ENCODE data around the gene GRM4.

Gene GRM4

GRCh38 chr6:33991610-33992009 is 154.3 kb downstream of the GRM4 start:
- H3K4me3 ChIP-seq (ENCODE audit: low read depth, low read length): no peak overlapping the region
- in situ Hi-C loops (cut with HindIII; ENCODE audit: low sequenced_read_pairs): no loop called here
- DNase-seq (ENCODE audit: low read depth): no peak
- TF ChIP-seq, protein P1, sequence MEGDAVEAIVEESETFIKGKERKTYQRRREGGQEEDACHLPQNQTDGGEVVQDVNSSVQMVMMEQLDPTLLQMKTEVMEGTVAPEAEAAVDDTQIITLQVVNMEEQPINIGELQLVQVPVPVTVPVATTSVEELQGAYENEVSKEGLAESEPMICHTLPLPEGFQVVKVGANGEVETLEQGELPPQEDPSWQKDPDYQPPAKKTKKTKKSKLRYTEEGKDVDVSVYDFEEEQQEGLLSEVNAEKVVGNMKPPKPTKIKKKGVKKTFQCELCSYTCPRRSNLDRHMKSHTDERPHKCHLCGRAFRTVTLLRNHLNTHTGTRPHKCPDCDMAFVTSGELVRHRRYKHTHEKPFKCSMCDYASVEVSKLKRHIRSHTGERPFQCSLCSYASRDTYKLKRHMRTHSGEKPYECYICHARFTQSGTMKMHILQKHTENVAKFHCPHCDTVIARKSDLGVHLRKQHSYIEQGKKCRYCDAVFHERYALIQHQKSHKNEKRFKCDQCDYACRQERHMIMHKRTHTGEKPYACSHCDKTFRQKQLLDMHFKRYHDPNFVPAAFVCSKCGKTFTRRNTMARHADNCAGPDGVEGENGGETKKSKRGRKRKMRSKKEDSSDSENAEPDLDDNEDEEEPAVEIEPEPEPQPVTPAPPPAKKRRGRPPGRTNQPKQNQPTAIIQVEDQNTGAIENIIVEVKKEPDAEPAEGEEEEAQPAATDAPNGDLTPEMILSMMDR (IDR thresholded peaks at IDR 0.05; ENCODE audit: low read depth, low read length, missing control alignments): no peak

- in situ Hi-C loops (cut with HindIII; ENCODE audit: low sequenced_read_pairs): no loop called here
- TF ChIP-seq, protein P1 (IDR thresholded peaks at IDR 0.05; ENCODE audit: low read depth, low read length, missing control alignments): no peak
- no peak for DNase-seq (ENCODE audit: low read depth)
- no peak overlapping the region for H3K4me3 ChIP-seq (ENCODE audit: low read depth, low read length)
These were observed 155.8 kb downstream of the GRM4 start for GRCh38 chr6:33990061-33990541.

- in situ Hi-C loops (cut with HindIII; ENCODE audit: low sequenced_read_pairs): no loop called here
- TF ChIP-seq, protein P1 (IDR thresholded peaks at IDR 0.05; ENCODE audit: low read depth, low read length, missing control alignments): no peak
- DNase-seq (ENCODE audit: low read depth): no peak
- no peak overlapping the region for H3K4me3 ChIP-seq (ENCODE audit: low read depth, low read length)
These were observed 156.7 kb downstream of the GRM4 start for GRCh38 chr6:33989016-33989854.

DNA sequence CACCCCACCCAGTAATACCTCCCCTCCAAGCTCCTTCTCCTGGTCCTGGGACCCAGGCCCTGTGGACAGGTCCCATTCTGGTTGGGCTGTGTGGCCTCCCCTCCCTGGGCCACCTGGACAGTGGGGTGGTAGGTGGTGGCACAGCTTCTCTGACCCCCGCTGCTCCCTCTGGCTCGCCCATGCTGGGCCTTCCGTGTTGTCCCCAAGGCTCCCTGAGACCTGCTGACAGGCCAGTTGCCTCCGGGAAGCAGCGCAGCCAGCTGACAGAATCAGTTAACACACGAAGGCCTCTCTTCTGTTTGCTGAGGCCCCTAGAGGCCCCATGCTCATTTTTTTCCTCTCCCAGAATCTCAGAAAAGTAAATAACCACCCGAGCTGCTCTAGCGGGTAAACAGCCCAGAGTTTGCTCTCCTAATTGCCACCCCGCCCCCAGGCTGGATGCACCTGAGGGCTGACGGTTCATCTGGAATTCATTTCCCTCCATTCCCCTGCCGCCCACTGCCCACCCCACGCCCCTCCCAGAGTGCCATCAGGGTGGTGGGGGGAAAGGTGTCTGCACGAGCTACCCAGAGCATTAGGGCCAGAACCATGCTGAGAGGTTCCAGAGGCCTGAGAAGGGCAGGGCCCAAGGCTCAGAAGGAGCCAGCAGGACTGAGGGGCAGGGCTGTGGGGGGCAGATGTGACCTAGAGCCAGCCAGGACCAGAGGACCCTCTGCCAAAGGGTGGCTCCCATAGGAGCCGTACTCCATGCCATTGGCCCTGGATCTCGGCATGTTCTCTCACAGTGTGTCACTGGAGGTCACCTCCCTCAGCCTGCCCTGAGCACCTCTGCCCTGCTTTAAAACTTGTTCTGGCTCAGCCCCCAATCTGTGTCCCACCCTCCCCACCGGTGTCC is 157.5 kb downstream of the GRM4 start:
- TF ChIP-seq, protein P1 (IDR thresholded peaks at IDR 0.05; ENCODE audit: low read depth, low read length, missing control alignments): no peak
- no peak for DNase-seq (ENCODE audit: low read depth)
- in situ Hi-C loops (cut with HindIII; ENCODE audit: low sequenced_read_pairs): no loop called here
- H3K4me3 ChIP-seq (ENCODE audit: low read depth, low read length): no peak overlapping the region

GRCh38 chr6:33987531-33988021 is 158.3 kb downstream of the GRM4 start:
- no peak for DNase-seq (ENCODE audit: low read depth)
- no peak overlapping the region for H3K4me3 ChIP-seq (ENCODE audit: low read depth, low read length)
- TF ChIP-seq, protein P1 (IDR thresholded peaks at IDR 0.05; ENCODE audit: low read depth, low read length, missing control alignments): no peak
- in situ Hi-C loops (cut with HindIII; ENCODE audit: low sequenced_read_pairs): no loop called here

DNA sequence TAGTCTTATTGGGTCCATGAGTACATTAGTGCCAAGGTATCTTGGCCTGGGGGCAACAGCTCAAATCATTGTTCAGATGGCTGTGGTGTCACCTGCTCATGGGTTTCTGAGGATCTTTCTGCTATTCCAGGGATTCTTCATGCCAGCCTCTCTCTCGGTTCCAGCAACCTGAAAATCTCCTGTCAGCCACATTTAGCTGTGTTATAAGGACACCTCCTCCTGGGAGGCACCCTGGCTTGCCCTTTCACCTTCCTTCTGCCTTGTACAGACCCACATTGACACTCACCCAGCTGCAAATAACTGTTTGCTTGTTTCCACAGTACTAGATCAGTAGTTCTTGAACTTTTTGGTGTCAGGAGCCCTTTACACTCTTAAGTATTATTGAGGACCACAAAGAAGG is 159.9 kb downstream of the GRM4 start:
- no peak for DNase-seq (ENCODE audit: low read depth)
- TF ChIP-seq, protein P1 (IDR thresholded peaks at IDR 0.05; ENCODE audit: low read depth, low read length, missing control alignments): no peak
- in situ Hi-C loops (cut with HindIII; ENCODE audit: low sequenced_read_pairs): no loop called here
- H3K4me3 ChIP-seq (ENCODE audit: low read depth, low read length): no peak overlapping the region
